Chondrocyte (in vitro differentiated cells): ENCODE data around the gene CMIP. TPM values are rescaled to one million over a fixed set of nuclear protein-coding genes. Genes with fewer than 3 reads are reported as not detected.

Experiments
- DNase-seq: peaks from one replicate; pipeline ENCODE4 v3.0.0; 2021; ENCODE audit warnings: mixed read lengths, low spot score
- H3K27ac Mint-ChIP-seq: one replicate; pipeline ENCODE4 v1.8.0; 2021; ENCODE audit warnings: mild to moderate bottlenecking, moderate library complexity, mixed read lengths; ENCODE audit not compliant: unreplicated experiment
- H3K27me3 Mint-ChIP-seq: 2 replicates; pipeline ENCODE4 v1.8.0; 2021; ENCODE audit warnings: low read depth, mixed read lengths
- H3K36me3 Mint-ChIP-seq: 2 replicates; pipeline ENCODE4 v1.8.0; 2021; ENCODE audit warnings: low read depth, mixed read lengths
- H3K4me1 Mint-ChIP-seq: 2 replicates; pipeline ENCODE4 v1.8.0; 2021; ENCODE audit warnings: low read depth, mild to moderate bottlenecking, mixed read lengths
- H3K4me3 Mint-ChIP-seq: one replicate; pipeline ENCODE4 v1.8.0; 2021; ENCODE audit warnings: mild to moderate bottlenecking, moderate library complexity, mixed read lengths; ENCODE audit not compliant: unreplicated experiment
- H3K9me3 Mint-ChIP-seq: 2 replicates; pipeline ENCODE4 v1.8.0; 2021; ENCODE audit warnings: low read depth, mixed read lengths
- total RNA-seq: library from RNA; stranded (reverse); gene quantifications from 3 replicates; pipeline ENCODE4 v1.2.1, GENCODE V29; 2021
- TF ChIP-seq, protein P1 (sequence below): fragments of 200-600 bp; sonication (generic); IDR thresholded peaks from 2 replicates; pipeline ENCODE4 v1.5.0; 2021; ENCODE audit warnings: antibody characterized with exemption, mild to moderate bottlenecking, moderate library complexity

The CMIP gene
- total RNA-seq, 1 donor from 2014 or later: 62.9 TPM

GRCh38 chr16:81451753-81452680, 7.4 kb downstream of the CMIP start:
- TF ChIP-seq, protein P1, sequence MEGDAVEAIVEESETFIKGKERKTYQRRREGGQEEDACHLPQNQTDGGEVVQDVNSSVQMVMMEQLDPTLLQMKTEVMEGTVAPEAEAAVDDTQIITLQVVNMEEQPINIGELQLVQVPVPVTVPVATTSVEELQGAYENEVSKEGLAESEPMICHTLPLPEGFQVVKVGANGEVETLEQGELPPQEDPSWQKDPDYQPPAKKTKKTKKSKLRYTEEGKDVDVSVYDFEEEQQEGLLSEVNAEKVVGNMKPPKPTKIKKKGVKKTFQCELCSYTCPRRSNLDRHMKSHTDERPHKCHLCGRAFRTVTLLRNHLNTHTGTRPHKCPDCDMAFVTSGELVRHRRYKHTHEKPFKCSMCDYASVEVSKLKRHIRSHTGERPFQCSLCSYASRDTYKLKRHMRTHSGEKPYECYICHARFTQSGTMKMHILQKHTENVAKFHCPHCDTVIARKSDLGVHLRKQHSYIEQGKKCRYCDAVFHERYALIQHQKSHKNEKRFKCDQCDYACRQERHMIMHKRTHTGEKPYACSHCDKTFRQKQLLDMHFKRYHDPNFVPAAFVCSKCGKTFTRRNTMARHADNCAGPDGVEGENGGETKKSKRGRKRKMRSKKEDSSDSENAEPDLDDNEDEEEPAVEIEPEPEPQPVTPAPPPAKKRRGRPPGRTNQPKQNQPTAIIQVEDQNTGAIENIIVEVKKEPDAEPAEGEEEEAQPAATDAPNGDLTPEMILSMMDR: no peak
- Mint-ChIP-seq H3K4me3 (no peak overlapping the region), H3K27ac (no peak overlapping the region), H3K27me3 (no peaks in the 10 kb centered on the region), H3K36me3 (no peaks in the 10 kb centered on the region), H3K4me1 (peaks cover 15% of the 10 kb centered on the region), H3K9me3 (no peaks in the 10 kb centered on the region)
- DNase-seq: no peak

DNA sequence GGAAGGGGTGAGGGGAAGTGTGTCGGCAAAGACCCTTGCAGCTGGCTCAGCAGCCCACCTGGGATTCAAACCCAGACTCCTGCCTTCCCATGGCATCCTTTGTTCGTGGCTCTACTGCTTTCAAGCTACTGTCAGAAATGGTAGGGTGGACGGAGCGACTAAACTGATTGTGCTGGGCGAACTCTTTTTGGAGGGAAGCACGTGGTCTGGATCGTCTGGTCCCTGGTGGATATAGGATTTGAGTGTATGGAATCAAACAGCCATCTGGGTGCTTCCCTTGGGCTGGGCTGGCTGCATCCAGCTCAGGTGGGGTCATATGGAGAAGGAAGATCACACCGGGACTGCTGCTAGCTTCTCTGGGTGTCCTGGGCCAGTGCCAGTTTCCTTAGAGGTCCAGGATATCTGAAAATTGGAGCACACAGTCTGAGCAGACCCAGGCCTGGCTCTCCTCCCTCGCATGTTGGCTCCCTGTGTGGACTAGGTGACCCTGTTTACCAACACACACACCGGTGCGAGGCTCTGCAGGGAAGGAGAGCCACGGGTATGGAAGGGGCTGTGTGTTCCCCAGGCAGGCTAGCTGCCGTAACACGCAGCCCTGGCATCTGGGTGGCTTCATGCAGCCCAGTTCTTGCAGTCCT, 8.6 kb downstream of the CMIP start:
- Mint-ChIP-seq H3K27me3 (no peaks in the 10 kb centered on the region), H3K9me3 (no peaks in the 10 kb centered on the region), H3K36me3 (peaks cover 1% of the 10 kb centered on the region), H3K4me1 (peaks cover 17% of the 10 kb centered on the region), H3K4me3 (no peak overlapping the region), H3K27ac (no peak overlapping the region)
- TF ChIP-seq, protein P1: no peak
- DNase-seq: no peak

DNA sequence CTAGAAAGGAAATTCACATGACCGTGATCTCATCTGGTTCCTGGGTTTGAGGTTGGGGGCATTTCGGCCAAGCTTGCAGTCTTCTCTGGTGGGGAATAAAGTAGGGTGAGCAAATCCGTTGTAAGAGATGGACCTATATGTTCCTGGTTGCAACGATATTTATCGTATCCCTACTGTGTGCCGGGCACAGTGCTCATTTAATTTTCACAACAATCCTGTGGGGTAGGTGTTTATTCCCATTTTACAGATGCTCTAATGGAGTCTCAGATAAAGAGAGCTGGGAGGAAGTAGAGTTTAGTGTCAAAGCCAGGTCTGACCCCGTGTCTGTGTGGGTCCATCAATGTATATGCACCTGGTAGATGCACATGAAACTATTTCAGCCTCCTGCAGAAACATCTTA, 9.4 kb downstream of the CMIP start:
- H3K36me3 Mint-ChIP-seq: peaks cover 4% of the 10 kb centered on the region
- TF ChIP-seq, protein P1: no peak
- H3K4me3 Mint-ChIP-seq: no peak overlapping the region
- H3K4me1 Mint-ChIP-seq: peaks cover 17% of the 10 kb centered on the region
- no peaks in the 10 kb centered on the region for H3K27me3 Mint-ChIP-seq
- H3K9me3 Mint-ChIP-seq: no peaks in the 10 kb centered on the region
- no peak for DNase-seq
- no peak overlapping the region for H3K27ac Mint-ChIP-seq

- H3K4me1 Mint-ChIP-seq: peaks cover 17% of the 10 kb centered on the region
These were observed 10.4 kb downstream of the CMIP start for GRCh38 chr16:81455006-81455405.

More at GRCh38 chr16:81455006-81455405, 10.4 kb downstream of the CMIP start:
- Mint-ChIP-seq H3K36me3 (peaks cover 4% of the 10 kb centered on the region), H3K9me3 (no peaks in the 10 kb centered on the region), H3K4me3 (no peak overlapping the region), H3K27ac (no peak overlapping the region), H3K27me3 (no peaks in the 10 kb centered on the region)
- TF ChIP-seq, protein P1: no peak
- no peak for DNase-seq
